ENCODE measurements around the gene NACC2.

GRCh38 chr9:136058084-136058483 lies 37.0 kb downstream of the NACC2 start:
- no peak for TF ChIP-seq EZH2phosphoT487 (IDR thresholded peaks at IDR 0.05)
- TF ChIP-seq CTCF (IDR thresholded peaks at IDR 0.05): no peak
- no peak for TF ChIP-seq EZH2 (IDR thresholded peaks at IDR 0.05)

All from neural progenitor cell (in vitro differentiated cells).